GM12892 (cell line): ENCODE measurements around the gene SLC51A.
"Not testable (repeated sequence)": the region's sequence is repeated elsewhere in the genome, so short reads cannot be mapped to it uniquely, and the experiment has no call there.

Experiments
- DNase-seq: peaks from one replicate; pipeline ENCODE4 v3.0.0; 2011; ENCODE audit not compliant: insufficient read length
- FAIRE-seq: peaks from 2 replicates; lab custom pipeline; 2011; peaks lifted over from hg19 to GRCh38; lab: Jason Lieb, UNC
- POLR2A ChIP-seq: IDR thresholded peaks from 2 replicates; pipeline ENCODE4 v1.6.1; 2011; ENCODE audit warnings: low read depth, low read length, control low read depth
- POLR2AphosphoS5 ChIP-seq: IDR thresholded peaks from 2 replicates; pipeline ENCODE4 v1.6.1; 2011; ENCODE audit warnings: low read depth, low read length, control low read depth
- TAF1 ChIP-seq: IDR thresholded peaks from 2 replicates; pipeline ENCODE4 v1.6.1; 2011; ENCODE audit warnings: low read depth, mild to moderate bottlenecking, control low read depth, low read length, borderline replicate concordance

Gene SLC51A

GRCh38 chr3:196181127-196181546 lies 35.2 kb upstream of the SLC51A start:
- DNase-seq (no peak), FAIRE-seq (no peak)
- no peak for TF ChIP-seq TAF1
- no peak for TF ChIP-seq POLR2AphosphoS5
- TF ChIP-seq POLR2A = no peak

- not testable (repeated sequence) for DNase-seq, FAIRE-seq
These were observed 32.2 kb upstream of the SLC51A start for GRCh38 chr3:196184169-196184432.

GRCh38 chr3:196184881-196185280 lies 31.5 kb upstream of the SLC51A start:
- TF ChIP-seq POLR2A (no peak), TAF1 (no peak), POLR2AphosphoS5 (no peak)
- FAIRE-seq = no peak
- DNase-seq = no peak

- DNase-seq = peak; percentile 61
- peak; percentile 61; the same call in 1 of the 2 replicates for TF ChIP-seq POLR2A
- TF ChIP-seq POLR2AphosphoS5 = peak; percentile 16; the same call in 1 of the 2 replicates
- TF ChIP-seq TAF1 = no peak
- FAIRE-seq = peak; percentile 92
These were observed 29.4 kb upstream of the SLC51A start for GRCh38 chr3:196186651-196187573.

GRCh38 chr3:196189566-196190347 lies 26.6 kb upstream of the SLC51A start:
- no peak for FAIRE-seq
- TF ChIP-seq POLR2A (no peak), TAF1 (no peak), POLR2AphosphoS5 (no peak)
- no peak for DNase-seq

GRCh38 chr3:196192036-196192523 lies 24.3 kb upstream of the SLC51A start:
- 0 out of 2 replicates have a peak, but pooled peaks have one; percentile 18 for TF ChIP-seq POLR2AphosphoS5
- TF ChIP-seq POLR2A = 0 out of 2 replicates have a peak, but pooled peaks have one; percentile 46
- TF ChIP-seq TAF1 = no peak
- DNase-seq (no peak), FAIRE-seq (peak; percentile 60)

- peak; percentile 17; the same call in 1 of the 2 replicates for TF ChIP-seq POLR2A
- TF ChIP-seq TAF1 = no peak
- FAIRE-seq = peak; percentile 96
- DNase-seq = no peak
These were observed 23.7 kb upstream of the SLC51A start for GRCh38 chr3:196192524-196193051.

GRCh38 chr3:196193133-196193735 lies 23.1 kb upstream of the SLC51A start:
- DNase-seq = no peak
- FAIRE-seq = peak; percentile 21
- TF ChIP-seq POLR2A (no peak), TAF1 (no peak), POLR2AphosphoS5 (no peak)

GRCh38 chr3:196193736-196194541 lies 22.4 kb upstream of the SLC51A start:
- TF ChIP-seq POLR2AphosphoS5 = no peak
- no peak for TF ChIP-seq POLR2A
- TF ChIP-seq TAF1 = no peak
- FAIRE-seq (no peak), DNase-seq (no peak)

GRCh38 chr3:196194542-196194915 lies 21.8 kb upstream of the SLC51A start:
- TF ChIP-seq POLR2A = no peak
- TF ChIP-seq TAF1 = no peak
- no peak for TF ChIP-seq POLR2AphosphoS5
- no peak for DNase-seq
- no peak for FAIRE-seq
